C4-2B (cell line): Measurements from ENCODE around the gene FHOD3.

ENCODE experiments used
- CTCF ChIP-seq: fragments of 450-650 bp; conservative IDR thresholded peaks from 2 replicates; pipeline ENCODE4 v1.5.1; 2017; ENCODE audit warnings: mild to moderate bottlenecking
- ZFX ChIP-seq: fragments of 450-650 bp; IDR thresholded peaks from 2 replicates; pipeline ENCODE4 v1.6.1; 2017

- TF ChIP-seq ZFX (no peak), CTCF (no peak)
Observed at GRCh38 chr18:36580266-36580665, 282.8 kb downstream of the FHOD3 start.
